HG02610 (cell line): Measurements from ENCODE around the gene SIRT4.

ENCODE experiments used
- ATAC-seq: cut with Tn5 transposase; IDR thresholded peaks from one replicate; pipeline ENCODE4 v1.9.1; 2021; ENCODE audit warnings: mild to moderate bottlenecking, moderate library complexity; ENCODE audit not compliant: unreplicated experiment

SIRT4 gene

DNA sequence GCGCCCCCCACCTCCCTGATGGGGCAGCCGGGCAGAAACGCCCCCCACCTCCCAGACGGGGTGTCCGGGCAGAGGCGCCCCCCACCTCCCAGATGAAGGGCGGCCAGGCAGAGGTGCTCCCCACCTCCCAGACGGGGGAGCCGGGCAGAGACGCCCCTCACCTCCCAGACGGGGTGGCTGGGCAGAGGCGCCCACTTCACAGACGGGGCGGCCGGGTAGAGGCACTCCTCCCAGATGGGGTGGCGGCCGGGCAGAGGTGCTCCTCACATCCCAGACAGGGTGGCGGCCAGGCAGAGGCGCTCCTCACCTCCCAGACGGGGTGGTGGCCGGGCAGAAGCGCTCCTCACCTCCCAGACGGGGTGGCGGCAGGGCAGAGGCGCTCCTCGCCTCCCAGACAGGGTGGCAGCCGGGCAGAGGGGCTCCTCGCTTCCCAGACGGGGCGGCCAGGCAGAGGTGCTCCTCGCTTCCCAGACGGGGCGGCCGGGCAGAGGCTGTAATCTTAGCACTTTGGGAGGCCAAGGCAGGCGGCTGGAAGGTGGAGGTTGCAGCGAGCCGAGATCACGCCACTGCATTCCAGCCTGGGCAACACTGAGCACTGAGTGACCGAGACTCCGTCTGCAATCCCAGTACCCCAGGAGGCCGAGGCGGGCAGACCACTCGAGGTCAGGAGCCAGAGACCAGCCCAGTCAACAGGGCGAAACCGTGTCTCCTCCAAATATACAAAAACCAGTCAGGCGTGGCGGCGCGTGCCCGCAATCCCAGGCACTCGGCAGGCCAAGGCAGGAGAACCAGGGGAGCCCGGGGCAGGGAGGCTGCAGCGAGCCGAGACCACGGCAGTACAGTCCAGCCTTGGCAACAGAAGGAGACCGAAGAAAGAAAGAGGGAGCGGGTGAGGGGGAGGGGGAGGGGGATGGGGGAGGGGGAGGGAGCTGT is 23.7 kb upstream of the SIRT4 start:
- no peak for ATAC-seq

DNA sequence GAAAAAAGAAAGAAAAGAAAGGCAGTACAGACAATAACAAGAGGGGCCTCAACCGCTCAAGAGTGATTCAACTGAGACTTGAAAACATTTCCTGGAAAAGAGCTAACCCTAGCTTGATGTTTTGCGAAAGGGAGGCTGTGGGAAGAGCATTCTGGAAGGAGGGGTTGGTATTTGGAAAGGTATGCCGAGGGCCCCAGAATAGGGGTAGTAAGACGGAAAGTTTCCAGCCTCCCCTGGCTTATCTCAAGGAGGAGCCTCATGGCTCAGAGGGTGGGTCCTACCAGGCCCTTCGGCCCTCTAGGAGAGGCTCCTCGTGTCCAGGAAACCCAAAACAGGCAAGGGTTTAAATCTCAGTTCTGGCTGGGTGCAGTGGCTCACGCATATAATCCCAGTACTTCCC is 18.8 kb upstream of the SIRT4 start:
- ATAC-seq: no peak

DNA sequence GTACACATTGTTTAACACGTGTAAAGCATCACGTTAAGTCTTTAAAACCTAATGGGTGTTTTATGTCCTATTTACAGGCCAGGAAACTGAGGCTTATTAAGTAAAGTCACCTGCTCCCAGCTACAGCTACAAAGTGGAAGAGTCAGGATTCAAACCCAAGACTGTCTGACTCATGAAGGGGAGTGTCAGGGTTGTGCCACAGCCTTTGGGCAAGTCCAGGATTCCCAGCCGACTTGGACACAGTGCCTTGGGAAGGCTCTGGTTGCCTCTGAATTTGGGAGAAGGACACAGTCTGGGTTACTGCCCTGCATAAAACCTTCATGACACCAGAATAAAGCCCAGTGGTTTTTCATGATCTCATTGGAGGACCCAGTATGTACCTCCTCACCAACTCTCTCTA is 17.7 kb upstream of the SIRT4 start:
- ATAC-seq: no peak

DNA sequence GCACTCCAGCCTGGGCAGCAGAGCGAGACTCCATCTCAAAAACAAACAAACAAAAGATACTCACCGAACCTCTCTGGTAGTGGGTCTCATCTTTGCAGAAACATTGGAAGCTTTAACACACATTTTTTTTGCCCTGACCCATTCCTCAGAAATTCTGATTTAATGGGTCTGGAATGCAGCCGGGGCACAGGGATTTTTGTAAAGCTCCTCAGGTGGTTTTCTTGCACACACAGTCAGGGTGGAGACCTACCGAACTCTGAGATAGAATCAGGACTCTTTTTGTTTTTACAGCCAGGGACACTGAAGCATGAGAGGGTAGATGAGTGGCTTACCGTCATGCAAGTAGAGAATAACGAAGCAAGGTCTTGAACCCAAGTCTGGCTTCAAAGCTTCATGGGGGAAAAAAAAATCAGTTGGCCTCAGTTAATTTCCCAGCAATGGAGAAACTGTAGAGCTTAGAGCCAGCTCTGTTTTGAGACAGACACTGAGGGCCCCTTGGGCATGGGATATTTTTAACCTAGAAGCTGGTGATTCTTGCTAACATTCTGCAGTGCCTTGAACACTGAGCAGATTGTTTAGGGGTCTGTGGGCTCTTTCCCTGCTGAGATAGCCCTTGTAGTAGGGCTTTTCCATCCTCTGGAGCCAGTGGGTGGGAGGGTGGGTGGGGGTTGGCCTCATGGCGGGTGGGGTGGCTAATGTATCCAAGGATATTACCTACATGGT is 15.2 kb upstream of the SIRT4 start:
- no peak for ATAC-seq

DNA sequence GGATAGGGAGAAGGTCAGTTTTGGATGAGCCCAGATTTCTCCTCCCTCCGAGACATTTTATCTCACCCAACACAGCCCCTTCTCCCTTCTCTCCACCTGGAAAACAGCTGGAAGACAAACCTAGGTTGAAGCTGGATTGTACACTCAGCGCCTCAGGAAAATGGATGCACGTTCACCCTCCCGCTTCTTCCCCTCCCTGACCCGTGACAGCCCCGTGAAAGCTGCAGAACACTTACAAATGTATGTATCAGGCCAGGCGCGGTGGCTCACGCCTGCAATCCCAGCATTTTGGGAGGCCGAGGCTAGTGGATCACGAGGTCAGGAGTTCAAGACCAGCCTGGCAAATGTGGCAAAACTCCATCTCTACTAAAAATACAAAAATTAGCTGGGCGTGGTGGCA is 14.6 kb upstream of the SIRT4 start:
- ATAC-seq: no peak

DNA sequence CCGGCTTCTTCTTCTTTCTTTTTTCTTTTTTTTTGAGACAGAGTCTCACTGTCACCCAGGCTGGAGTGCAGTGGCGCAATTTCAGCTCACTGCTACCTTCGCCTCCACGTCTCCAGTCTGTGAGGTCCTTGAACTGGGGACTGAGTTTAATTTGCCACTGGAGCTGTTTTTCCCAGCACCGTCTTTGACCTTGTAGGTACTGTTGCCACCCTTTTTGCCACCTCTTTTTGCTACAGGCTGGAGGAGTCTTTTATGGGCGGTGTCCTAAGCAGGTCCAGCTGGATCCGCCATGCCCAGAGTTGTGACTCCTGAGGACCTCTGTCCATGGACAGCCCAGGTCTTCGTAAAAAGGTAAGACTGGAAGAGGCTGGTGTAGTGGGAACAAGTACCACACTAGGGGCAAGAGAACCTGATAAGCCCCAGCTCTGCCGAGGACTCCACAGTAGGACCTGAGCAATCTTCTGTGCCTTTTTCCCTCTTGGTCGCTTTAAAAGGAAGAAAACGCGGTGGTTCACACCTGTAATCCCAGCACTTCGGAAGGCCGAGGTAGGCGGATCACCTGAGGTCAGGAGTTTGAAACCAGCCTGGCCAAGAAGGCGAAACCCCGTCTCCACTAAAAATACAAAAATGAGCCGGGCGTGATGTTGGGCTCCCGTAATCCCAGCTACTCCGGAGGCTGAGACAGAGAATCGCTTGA is 11.4 kb upstream of the SIRT4 start:
- no peak for ATAC-seq

DNA sequence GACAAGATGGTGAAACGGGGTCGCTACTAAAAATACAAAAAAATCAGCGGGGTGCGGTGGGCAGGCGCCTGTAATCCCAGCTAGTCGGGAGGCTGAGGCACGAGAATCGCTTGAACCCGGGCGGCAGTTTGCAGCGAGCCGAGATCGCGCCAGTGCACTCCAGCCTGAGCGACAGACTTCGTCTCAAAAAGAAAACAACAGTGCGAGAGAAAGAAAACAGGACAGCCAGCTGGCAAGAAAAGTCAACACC is 9.8 kb upstream of the SIRT4 start:
- ATAC-seq: peak; percentile 4

DNA sequence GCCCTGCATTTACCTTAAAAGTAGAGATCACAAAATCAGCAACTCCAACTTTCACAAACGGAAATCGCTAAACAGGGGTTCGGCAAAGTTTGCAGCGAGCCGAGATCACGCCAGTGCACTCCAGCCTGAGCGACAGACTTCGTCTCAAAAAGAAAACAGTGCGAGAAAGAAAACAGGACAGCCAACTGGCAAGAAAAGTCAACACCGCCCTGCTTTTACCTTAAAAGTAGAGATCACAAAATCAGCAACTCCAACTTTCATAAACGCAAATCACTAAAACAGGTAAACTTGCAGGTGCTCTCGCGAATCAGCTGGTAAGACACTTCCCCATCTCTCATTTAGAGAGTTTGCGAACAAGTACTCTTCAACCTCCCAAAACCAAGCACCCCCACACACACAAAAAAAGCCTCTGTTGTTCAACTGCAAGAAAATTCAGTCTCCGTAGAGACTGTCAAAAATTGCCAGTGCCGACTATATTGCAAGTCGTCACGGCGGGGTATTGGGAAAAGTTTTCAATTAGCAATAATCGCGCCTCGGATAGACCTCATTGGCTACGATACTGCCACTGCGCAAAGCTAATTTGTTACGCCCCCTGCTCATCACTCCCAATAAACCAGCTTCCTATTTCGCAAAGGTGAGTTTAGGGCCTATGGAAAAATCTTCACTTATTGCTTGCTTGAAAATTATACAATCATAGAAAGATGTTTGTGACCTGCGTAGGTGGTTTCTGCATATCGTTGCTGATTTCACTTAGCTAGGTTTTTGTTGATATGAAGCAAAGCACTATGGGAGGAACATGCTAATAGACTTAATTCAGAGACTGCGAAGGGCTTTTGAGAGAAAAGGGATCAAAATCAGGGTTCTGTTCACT is 9.2 kb upstream of the SIRT4 start, which contains the start of gene RNU4-1:
TSS of gene RNU4-1 (minus strand) at position 577 of the 871 bp plus-strand sequence.
- ATAC-seq: peak; percentile 47

DNA sequence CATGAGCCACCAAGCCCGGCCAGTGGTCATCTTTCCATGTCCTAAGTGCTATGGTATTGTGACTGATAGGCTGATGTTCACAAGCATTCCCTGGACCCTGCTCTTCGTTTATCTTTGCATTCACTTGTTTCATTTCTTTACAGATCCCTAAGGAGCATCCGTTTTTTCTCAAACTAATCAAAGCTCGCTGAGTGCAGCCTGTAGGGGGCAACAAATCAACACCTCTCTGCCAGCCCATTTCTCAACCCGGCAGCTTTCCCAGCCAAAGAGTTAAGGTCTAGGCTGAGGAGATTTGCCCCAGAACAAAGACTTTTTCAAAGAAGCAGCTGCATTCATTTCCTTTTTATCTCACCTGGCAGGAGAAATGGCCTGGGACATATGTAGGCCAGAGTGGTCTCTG is 12.1 kb downstream of the SIRT4 start:
- no peak for ATAC-seq

DNA sequence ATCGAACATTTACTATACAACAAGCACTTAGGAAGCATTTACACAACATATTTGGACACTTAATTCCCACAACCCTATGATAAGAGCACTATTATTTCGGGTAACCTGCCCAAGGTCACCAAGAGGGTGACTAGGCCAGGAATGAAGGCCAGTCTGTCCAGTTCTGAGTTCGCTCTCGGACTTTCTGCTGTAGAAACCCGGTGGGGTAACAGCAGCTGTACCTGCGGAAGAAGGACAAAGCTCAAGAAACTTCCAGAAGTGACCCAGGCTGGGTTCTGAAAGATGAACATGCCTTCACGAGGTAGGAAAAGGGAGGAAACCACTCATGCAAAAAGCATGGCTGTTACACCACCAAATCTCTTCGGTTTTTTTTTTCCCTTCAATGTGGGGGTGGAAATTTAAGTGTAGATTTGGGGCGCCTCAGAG is 14.7 kb downstream of the SIRT4 start:
- ATAC-seq: no peak

DNA sequence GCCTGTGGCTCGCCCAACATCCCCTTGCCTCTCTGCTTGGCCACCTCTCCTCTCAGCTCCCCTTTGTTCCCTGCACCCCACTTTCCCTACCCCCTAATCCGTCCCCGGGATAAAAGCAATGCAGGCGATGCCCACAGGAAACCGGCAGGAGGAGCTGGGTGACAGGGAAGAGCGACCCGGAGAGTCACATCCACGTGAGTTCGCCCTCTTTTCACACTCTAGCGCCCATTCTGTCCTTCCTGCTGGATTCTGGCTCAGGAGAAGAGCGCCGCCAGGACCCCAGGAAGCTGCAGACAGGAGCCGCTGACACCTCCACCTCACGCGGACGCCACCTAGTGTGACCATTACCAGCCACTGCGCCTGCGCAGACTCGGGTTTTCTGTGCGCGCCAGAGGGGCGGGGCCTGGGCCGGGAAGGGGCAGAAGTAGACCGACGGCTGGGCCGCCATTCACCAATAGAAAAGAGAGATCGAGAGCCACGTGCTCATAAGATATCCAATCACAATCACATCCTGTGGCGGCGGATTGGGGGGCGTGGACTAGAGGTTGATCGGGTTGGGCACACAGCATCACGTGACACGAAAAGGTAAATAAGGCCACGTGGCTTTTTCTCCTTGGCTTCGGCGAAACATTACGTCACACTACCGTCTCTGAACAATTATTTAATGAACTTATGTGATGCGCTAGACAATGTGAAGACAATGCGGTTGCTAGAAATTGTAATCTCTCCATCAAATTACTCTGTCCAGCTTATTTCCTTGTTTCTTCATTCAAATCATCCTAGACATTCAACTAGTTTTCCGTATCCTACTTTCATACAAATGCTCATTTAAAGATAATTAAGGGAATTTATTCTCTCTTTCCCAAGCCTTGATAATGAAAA is 15.3 kb downstream of the SIRT4 start:
- peak; percentile 97 for ATAC-seq

DNA sequence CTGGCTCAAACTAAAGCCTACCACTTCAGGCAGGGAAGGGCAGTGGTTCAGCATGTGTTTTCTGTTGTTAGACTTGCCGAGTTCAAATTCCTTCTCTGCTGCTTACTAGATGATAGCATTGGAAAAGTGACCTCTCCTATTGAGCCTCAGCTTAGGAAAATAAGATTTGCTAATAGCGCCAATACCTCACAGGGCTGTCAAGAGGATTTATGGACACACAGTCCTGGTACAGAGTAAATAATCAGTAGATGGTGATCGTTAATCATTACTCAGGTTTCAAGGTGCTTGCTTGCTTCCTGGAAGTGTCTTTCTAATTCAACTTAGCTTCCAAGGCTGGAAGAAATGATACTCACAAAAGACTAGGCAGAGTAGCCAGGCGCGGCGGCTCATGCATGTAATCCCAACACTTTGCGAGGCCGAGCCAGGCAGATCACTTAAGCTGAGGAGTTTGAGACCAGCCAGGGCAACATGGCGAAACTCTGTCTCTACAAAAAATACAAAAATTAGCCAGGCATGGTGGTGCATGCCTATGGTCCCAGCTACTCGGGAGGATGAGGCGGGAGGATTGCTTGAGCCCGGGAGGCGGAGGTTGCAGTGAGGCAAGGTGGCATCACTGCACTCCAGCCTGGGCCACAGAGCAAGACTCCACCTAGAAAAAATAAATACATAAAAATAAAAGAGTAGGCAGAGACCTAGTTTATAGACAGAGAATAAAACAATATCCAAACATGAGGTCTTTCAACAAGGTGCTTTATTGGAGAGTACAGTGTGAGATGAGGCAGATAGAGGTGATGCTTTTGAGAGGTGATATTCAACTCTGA is 19.5 kb downstream of the SIRT4 start:
- no peak for ATAC-seq

DNA sequence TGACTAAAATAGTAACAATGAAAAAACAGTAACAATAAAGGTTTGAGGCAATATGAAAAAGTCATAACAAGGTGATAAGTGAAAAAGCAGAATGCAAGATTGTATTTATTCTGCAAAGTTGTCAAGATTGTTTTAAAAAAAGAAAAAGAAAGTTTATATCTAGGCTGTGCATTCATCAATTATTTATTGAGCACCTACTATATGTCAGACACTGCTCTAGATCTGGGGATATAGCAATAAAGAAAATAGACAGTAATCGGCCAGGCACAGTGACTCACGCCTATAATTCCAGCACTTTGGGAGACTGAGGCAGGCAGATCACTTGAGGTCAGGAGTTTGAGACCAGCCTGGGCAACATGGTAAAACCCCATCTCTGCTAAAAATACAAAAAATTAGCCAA is 21.7 kb downstream of the SIRT4 start:
- ATAC-seq: no peak

DNA sequence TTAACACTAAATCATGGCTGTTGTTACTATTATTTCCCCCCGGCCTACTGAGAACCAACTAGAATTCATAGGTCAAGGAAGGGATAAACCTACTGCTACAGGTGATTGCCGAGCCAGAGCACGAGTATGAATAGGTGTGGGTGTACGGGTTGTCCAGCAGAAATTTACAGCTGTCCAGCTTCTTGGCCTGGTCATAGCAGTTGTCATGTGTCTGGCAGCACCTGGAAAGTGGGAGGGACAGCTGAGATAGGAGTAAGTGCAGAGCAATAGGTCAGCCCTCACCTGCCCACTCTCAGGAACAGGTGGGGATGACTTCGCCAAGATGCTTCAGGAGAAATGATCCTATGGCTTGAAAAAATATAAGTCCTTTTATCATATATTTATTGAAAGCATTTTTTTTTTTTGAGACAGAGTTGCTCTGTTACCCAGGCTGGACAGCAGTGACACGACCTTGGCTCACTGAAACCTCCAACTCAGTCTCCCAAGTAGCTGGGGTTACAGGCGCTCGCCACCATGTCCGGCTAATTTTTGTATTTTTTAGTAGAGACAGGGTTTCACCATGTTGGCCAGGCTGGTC is 22.8 kb downstream of the SIRT4 start:
- ATAC-seq: no peak

DNA sequence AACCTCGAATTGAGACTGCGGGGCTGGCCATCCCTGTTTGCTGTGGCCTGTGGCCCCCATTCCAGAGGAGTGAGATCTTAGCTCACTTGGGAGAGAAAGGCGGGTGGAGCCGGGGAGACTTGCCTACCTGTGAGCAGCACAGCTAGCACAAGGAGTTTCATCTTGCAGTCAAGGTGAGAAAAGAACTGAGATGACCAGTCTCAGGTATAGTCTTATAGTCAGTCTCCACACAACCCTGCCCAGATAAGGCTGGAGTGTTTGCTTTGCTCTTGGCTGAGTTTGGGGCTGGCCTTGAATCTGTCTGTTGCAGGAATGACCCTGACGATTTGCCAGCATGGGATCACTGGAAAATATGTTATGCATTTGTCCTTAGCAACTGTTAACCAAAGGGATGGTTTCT is 25.5 kb downstream of the SIRT4 start, which contains the start of gene PLA2G1B:
TSS of gene PLA2G1B (minus strand) at position 187 of the 400 bp plus-strand sequence. CDS start at position 161, 26 bp downstream.
- no peak for ATAC-seq

DNA sequence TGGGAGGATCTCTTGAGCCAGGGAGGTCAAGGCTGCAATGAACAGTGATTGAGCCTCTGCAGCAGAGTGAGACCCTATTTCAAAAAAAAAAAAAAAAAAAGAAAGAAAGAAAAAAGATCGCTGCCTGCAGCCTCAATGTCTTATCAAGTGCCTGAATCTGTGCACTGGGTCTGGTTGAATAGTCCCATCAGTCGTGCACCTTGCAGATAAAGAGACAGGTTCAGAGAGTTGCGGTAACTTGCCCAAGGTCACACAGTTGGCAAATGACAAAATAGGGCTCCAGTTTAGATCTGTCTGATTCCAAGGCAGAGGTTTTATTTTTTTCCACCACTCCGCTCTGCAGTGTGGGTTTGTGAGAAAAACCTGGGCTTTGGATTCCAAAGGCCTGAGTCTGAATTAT is 26.1 kb downstream of the SIRT4 start:
- no peak for ATAC-seq

DNA sequence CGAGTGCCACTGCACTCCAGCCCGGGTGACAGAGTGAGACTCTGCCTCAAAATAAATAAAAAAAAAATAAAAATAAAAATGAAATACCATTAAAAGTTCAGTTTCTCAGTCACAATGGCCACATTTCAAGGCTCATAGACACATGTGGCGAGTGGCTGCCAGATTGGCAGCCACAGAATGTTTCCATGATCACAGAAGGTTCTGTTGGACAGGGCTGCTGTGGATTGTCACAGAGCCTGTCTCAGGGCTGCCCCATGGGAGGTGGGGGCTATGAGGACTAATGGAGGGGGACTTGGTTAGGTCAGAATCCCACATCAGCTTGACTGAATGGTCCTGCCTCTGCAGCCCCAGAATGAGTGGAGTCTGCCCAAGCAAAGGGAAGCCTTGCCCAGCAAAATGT is 29.3 kb downstream of the SIRT4 start:
- ATAC-seq: no peak

DNA sequence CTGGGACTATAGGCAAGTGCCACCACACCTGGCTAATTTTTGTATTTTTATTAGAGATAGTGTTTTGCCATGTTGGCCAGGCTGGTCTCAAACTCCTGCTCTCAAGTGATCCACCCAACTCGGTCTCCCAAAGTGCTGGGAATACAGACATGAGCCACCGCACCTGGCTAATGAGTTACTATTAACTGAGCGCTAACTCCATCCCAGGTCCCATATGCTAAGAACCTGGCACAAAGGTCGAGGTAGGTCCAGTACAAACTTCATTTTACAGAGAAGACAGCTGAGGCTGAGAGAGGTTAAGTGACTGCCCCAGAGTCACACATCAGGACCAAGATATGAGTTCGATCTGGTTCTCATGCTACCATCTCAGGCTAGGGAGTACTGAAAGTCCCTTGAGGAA is 29.9 kb downstream of the SIRT4 start:
- ATAC-seq: no peak

DNA sequence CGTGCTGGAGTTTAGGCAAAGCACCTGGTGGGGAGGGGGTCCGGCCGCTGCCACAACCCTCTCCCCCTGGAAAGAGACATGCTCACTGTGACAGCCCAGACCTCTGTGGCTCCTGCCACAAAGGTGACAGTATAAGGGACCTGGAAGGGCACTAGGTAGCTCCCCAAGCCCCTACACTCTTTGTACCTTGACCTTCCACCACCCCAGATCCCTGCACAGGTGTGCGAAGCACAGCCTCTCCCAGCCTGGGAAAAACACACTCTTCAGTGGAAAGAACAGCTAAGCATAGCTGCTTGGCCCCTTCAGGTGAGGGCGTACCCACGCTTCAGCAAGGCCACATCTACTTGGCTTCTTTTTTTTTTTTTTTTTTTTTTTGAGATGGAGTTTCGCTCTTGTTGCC is 30.4 kb downstream of the SIRT4 start:
- no peak for ATAC-seq
